ENCODE data around the gene FAM111A.
A peak's percentile ranks its signal among the peaks of the same experiment; 100 is the strongest.

DNA sequence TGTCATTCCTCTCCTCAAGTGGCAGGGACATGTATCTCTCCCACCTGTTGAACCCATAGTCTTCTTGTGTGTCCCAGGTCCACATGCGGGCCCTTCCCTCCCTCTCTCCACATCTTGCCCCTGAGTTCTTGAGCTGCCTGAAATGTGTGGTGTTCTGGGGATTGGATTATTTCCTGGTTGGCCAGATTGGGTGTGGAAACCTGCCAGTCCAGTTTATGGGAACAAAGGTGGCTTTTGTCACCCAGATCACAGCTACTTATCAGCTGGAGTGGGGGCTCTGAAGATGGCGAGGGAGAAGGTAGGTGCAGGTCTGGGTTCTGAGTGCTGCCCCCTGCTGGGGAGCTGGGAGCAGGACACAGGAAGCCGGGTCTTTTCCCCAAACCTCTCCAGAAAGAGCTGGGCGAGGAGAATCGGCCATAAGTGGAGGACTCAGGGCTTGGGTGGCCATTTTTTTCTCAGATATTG is 43.5 kb downstream of the FAM111A start:
- TF ChIP-seq, protein P1, sequence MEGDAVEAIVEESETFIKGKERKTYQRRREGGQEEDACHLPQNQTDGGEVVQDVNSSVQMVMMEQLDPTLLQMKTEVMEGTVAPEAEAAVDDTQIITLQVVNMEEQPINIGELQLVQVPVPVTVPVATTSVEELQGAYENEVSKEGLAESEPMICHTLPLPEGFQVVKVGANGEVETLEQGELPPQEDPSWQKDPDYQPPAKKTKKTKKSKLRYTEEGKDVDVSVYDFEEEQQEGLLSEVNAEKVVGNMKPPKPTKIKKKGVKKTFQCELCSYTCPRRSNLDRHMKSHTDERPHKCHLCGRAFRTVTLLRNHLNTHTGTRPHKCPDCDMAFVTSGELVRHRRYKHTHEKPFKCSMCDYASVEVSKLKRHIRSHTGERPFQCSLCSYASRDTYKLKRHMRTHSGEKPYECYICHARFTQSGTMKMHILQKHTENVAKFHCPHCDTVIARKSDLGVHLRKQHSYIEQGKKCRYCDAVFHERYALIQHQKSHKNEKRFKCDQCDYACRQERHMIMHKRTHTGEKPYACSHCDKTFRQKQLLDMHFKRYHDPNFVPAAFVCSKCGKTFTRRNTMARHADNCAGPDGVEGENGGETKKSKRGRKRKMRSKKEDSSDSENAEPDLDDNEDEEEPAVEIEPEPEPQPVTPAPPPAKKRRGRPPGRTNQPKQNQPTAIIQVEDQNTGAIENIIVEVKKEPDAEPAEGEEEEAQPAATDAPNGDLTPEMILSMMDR (IDR thresholded peaks at IDR 0.05) = peak; percentile 67
- no peak for TF ChIP-seq SIN3A (IDR thresholded peaks at IDR 0.05; ENCODE audit: borderline replicate concordance, insufficient read depth, low read depth, low read length)
- TF ChIP-seq POLR2AphosphoS5 (IDR thresholded peaks at IDR 0.05; ENCODE audit: low read depth, low read length) = no peak
- TF ChIP-seq, protein P2, sequence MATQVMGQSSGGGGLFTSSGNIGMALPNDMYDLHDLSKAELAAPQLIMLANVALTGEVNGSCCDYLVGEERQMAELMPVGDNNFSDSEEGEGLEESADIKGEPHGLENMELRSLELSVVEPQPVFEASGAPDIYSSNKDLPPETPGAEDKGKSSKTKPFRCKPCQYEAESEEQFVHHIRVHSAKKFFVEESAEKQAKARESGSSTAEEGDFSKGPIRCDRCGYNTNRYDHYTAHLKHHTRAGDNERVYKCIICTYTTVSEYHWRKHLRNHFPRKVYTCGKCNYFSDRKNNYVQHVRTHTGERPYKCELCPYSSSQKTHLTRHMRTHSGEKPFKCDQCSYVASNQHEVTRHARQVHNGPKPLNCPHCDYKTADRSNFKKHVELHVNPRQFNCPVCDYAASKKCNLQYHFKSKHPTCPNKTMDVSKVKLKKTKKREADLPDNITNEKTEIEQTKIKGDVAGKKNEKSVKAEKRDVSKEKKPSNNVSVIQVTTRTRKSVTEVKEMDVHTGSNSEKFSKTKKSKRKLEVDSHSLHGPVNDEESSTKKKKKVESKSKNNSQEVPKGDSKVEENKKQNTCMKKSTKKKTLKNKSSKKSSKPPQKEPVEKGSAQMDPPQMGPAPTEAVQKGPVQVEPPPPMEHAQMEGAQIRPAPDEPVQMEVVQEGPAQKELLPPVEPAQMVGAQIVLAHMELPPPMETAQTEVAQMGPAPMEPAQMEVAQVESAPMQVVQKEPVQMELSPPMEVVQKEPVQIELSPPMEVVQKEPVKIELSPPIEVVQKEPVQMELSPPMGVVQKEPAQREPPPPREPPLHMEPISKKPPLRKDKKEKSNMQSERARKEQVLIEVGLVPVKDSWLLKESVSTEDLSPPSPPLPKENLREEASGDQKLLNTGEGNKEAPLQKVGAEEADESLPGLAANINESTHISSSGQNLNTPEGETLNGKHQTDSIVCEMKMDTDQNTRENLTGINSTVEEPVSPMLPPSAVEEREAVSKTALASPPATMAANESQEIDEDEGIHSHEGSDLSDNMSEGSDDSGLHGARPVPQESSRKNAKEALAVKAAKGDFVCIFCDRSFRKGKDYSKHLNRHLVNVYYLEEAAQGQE (IDR thresholded peaks at IDR 0.05; ENCODE audit: insufficient read depth in 1 of 2, low read depth in 2 of 2, low read length in 1 of 2) = no peak

Data from Panc1 (cell line).